ENCODE data around the gene NASP.

NASP gene, protein sequence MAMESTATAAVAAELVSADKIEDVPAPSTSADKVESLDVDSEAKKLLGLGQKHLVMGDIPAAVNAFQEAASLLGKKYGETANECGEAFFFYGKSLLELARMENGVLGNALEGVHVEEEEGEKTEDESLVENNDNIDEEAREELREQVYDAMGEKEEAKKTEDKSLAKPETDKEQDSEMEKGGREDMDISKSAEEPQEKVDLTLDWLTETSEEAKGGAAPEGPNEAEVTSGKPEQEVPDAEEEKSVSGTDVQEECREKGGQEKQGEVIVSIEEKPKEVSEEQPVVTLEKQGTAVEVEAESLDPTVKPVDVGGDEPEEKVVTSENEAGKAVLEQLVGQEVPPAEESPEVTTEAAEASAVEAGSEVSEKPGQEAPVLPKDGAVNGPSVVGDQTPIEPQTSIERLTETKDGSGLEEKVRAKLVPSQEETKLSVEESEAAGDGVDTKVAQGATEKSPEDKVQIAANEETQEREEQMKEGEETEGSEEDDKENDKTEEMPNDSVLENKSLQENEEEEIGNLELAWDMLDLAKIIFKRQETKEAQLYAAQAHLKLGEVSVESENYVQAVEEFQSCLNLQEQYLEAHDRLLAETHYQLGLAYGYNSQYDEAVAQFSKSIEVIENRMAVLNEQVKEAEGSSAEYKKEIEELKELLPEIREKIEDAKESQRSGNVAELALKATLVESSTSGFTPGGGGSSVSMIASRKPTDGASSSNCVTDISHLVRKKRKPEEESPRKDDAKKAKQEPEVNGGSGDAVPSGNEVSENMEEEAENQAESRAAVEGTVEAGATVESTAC

DNA sequence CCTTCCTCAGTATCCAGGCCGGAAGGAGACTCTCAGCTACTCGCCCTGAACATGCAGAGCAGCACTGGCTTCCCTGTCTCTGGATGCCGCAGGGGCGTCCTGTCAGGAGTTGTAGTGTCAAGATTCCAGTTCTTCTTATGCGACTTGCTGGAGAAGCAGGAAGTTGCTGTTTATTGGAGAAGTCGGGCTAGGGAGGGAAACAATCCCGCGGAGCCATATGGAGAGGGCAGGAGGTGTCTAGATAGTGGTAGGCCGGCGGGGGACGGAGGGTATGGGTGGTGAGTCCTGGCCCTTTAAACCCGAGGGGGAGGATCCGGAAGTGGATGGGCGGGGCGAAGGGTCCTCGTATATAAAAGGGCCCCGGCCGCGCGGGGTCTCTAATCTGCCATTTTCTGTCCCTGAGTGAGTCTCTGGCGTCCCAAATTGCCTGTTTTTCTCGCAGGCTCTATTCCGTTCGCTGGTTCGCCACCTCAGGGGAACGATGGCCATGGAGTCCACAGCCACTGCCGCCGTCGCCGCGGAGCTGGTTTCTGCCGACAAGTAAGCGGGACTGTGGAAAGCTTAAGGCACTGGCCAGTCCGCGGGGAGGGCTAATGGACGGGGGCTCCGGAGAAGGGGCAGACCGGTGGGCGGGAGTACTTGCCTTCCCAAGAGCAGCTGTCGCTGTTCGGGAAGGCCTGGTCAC lies at the start of gene NASP:
TSS of gene NASP (plus strand) at position 376 of the 685 bp plus-strand sequence. CDS start at position 482, 106 bp downstream.
- DNase-seq (ENCODE audit: low read depth) = peak; percentile 47
- H3K4me3 ChIP-seq (ENCODE audit: low read depth, low read length) = peak within 1 kb of the TSS; percentile 84

DNA sequence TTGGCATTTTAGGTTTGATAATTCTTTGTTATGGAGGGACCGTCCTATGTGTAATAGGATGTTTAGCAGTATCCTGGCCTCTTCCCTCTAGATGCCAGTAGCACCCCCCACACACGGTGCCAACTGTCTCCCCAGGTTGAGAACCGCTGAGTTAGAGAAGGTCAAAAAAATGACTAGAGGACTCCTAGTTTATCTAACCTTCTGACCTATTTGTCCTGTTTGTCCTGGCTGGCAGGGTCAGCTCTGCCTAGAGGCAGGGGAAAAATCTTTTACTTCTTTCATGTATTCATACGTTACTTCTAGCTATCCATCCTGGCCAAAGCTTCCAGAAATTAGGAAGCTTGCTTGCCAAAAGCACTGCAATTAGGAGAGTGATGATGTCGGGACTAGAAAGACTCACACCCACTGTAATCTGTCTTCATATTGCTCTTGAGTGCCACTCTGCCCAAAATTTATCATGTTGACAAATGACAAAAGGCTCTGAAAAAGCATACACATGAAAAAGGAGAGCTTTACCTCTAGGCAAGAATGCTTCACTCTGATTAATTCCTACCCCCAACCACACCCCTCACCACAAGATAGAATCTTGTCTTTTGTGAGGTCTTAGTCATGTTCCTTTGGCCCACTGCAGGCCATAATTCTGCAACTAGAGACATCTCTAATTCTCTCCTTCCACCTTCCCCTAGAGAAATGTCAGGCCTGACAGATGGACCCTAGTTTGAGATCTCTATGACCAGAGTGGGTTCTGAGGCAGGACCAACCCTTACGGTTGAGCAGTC lies 47.7 kb upstream of the NASP start:
- DNase-seq (ENCODE audit: low read depth) = no peak
- no peak overlapping the region for H3K4me3 ChIP-seq (ENCODE audit: low read depth, low read length)
- TF ChIP-seq, protein P1, sequence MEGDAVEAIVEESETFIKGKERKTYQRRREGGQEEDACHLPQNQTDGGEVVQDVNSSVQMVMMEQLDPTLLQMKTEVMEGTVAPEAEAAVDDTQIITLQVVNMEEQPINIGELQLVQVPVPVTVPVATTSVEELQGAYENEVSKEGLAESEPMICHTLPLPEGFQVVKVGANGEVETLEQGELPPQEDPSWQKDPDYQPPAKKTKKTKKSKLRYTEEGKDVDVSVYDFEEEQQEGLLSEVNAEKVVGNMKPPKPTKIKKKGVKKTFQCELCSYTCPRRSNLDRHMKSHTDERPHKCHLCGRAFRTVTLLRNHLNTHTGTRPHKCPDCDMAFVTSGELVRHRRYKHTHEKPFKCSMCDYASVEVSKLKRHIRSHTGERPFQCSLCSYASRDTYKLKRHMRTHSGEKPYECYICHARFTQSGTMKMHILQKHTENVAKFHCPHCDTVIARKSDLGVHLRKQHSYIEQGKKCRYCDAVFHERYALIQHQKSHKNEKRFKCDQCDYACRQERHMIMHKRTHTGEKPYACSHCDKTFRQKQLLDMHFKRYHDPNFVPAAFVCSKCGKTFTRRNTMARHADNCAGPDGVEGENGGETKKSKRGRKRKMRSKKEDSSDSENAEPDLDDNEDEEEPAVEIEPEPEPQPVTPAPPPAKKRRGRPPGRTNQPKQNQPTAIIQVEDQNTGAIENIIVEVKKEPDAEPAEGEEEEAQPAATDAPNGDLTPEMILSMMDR (IDR thresholded peaks at IDR 0.05; ENCODE audit: low read depth, low read length, missing control alignments) = no peak

More for the DNA sequence above, at the start of gene NASP:
- TF ChIP-seq, protein P1 (IDR thresholded peaks at IDR 0.05; ENCODE audit: low read depth, low read length, missing control alignments) = no peak

DNA sequence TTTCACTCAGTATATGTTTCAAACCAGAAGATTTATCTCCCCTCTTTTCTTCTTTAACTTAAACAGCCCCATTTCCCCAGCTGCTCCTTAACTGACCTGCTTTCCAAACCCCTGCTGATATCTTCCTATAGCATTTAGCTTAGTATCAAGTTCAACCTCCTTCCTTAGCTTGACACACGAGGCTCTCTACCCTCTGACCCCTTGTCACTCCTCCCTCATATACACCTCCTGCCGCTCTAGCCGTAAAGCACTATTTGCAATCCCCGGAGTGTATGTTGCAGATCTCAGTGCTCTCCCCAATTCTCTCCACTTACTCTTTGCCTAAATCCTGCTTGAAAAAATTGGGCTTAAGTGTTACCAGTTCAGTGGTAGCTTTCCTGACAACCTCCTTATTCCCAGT lies 47.0 kb upstream of the NASP start:
- no peak for DNase-seq (ENCODE audit: low read depth)
- no peak overlapping the region for H3K4me3 ChIP-seq (ENCODE audit: low read depth, low read length)
- TF ChIP-seq, protein P1 (IDR thresholded peaks at IDR 0.05; ENCODE audit: low read depth, low read length, missing control alignments) = no peak

DNA sequence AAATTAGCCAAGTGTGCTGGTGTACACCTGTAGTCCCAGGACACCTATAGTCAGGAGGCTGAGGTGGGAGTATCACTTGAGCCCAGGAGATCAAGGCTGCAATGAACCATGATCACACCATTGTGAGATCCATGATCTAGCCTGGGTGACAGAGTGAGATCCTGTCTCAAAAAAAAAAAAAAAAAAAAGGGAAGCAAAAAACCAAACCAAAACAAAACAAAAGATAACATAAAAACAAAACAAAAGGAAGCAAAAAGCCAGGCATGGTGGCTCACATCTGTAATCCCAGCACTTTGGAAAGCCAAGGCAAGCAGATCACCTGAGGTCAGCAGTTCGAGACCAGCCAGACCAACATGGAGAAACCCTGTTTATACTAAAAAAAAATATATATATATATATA lies 42.6 kb upstream of the NASP start:
- TF ChIP-seq, protein P1 (IDR thresholded peaks at IDR 0.05; ENCODE audit: low read depth, low read length, missing control alignments) = no peak
- H3K4me3 ChIP-seq (ENCODE audit: low read depth, low read length) = no peak overlapping the region
- no peak for DNase-seq (ENCODE audit: low read depth)

DNA sequence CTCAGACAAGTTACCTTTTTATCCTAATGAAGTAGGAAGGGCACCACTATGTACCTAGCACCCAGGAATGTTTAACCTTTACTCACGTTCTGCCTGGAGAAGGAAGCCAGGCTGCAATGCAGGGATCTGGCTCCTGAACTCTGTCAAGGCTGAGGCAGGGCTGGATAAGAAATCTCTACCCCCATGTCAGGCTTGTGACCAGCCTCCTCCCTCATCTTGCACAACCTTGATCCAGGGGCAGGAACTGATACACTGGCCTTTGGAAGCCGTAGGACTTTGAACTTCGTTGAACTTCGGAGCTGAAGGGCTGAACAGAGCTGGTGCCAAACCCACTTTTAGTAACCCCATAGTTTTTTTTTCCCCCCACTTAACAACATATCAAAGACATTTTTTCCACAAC lies 41.2 kb upstream of the NASP start:
- TF ChIP-seq, protein P1 (IDR thresholded peaks at IDR 0.05; ENCODE audit: low read depth, low read length, missing control alignments) = no peak
- H3K4me3 ChIP-seq (ENCODE audit: low read depth, low read length) = no peak overlapping the region
- DNase-seq (ENCODE audit: low read depth) = no peak

All from GM12864 (cell line).